AG04449 (cell line): ENCODE measurements around the gene RNF114.

ENCODE experiments used
- CTCF ChIA-PET: fragments of 350-600 bp; formaldehyde crosslinking; extraction: SDS; loops from one replicate; lab custom pipeline; 2021; ENCODE audit warnings: antibody characterized with exemption; lab: Yijun Ruan, JAX
- POLR2A ChIA-PET: fragments of 400-600, 350-600 bp; formaldehyde crosslinking; extraction: SDS; loops from one replicate; lab custom pipeline; 2020; ENCODE audit warnings: antibody characterized with exemption, inconsistent platforms; lab: Yijun Ruan, JAX
- DNase-seq: peaks from one replicate; pipeline ENCODE4 v3.0.0-alpha.2; 2010; ENCODE audit warnings: low read depth, low spot score
- H3K4me3 ChIP-seq: 2 replicates; pipeline ENCODE4 v1.5.1; 2011; ENCODE audit warnings: low read depth, mild to moderate bottlenecking, control low read depth, low read length
- CTCF ChIP-seq: IDR thresholded peaks from one replicate; pipeline ENCODE4 v1.5.1; 2011; ENCODE audit warnings: mild to moderate bottlenecking, moderate library complexity, low read length, control low read depth, inconsistent platforms; ENCODE audit not compliant: insufficient read depth; ENCODE audit errors: missing control alignments

The RNF114 gene

GRCh38 chr20:49889001-49889934 is 46.9 kb upstream of the RNF114 start:
- no peak for DNase-seq
- H3K4me3 ChIP-seq = no peak overlapping the region
- ChIA-PET POLR2A (no interaction called here), CTCF (interaction anchor here (0.8 to 8.9 kb wide), 28 partner anchors 8 to 405 kb away, joined by 3 to 158 read pairs (median 6); no protein-coding TSS in a partner anchor)
- TF ChIP-seq CTCF = no peak

DNA sequence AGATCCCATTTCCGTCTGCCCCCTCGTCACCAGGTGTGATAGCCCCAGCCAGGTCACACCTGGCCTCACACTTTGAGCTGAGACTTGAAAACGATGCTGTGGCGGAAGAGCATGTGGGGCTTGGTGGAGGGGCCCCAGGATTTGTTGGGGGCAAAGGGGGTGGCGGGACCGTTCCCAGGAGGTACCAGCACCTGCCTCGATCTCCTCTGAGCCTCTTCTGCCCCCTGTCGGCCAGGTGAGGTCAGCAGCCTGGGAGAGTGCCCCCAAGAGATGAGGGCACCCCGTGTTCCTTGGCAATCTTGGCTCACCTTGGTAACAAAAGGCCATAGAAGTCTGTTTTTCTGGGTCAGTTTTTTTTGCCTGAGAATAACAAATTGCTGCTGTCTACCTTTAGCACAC is 46.3 kb upstream of the RNF114 start:
- no peak for DNase-seq
- CTCF ChIA-PET = interaction anchor here (1.0 to 8.9 kb wide), 16 partner anchors 9 to 350 kb away, joined by 3 to 158 read pairs (median 10); no protein-coding TSS in a partner anchor
- H3K4me3 ChIP-seq = no peak overlapping the region
- no peak for TF ChIP-seq CTCF
- POLR2A ChIA-PET = no interaction called here

GRCh38 chr20:49890471-49891361 is 45.5 kb upstream of the RNF114 start:
- no peak for DNase-seq
- TF ChIP-seq CTCF = no peak
- POLR2A ChIA-PET = no interaction called here
- CTCF ChIA-PET = interaction anchor here (0.9 to 8.9 kb wide), 14 partner anchors 10 to 351 kb away, joined by 4 to 158 read pairs (median 8); no protein-coding TSS in a partner anchor
- no peak overlapping the region for H3K4me3 ChIP-seq

GRCh38 chr20:49891476-49892110 is 44.6 kb upstream of the RNF114 start:
- no peak for DNase-seq
- no peak for TF ChIP-seq CTCF
- no peak overlapping the region for H3K4me3 ChIP-seq
- CTCF ChIA-PET = interaction anchor here (0.9 to 8.9 kb wide), 10 partner anchors 15 to 348 kb away, joined by 3 to 158 read pairs (median 4); no protein-coding TSS in a partner anchor
- POLR2A ChIA-PET = no interaction called here

GRCh38 chr20:49892260-49892659 is 43.9 kb upstream of the RNF114 start:
- ChIA-PET POLR2A (interaction anchor here (0.5 kb wide), 1 partner anchor 94 kb away, joined by 3 read pairs; no protein-coding TSS in a partner anchor), CTCF (interaction anchor here (0.9 to 8.9 kb wide), 8 partner anchors 15 to 285 kb away, joined by 3 to 158 read pairs (median 4); no protein-coding TSS in a partner anchor)
- TF ChIP-seq CTCF = no peak
- DNase-seq = no peak
- H3K4me3 ChIP-seq = no peak overlapping the region
